ENCODE data around the gene DNAH11.
"Not testable (repeated sequence)": the region's sequence is repeated elsewhere in the genome, so short reads cannot be mapped to it uniquely, and the experiment has no call there.

DNAH11 gene

GRCh38 chr7:21670496-21670895, 127.7 kb downstream of the DNAH11 start:
- no peaks in the 10 kb centered on the region for H3K36me3 Mint-ChIP-seq
- H3K27me3 Mint-ChIP-seq, result peaks cover 4 to 6% of the 10 kb centered on the region in 2 donors
- H3K4me3 Mint-ChIP-seq, result no peak overlapping the region
- H3K27ac Mint-ChIP-seq, result no peak overlapping the region
- no peak for DNase-seq
- peaks cover 5 to 16% of the 10 kb centered on the region in 2 donors for H3K4me1 Mint-ChIP-seq
- H3K9me3 Mint-ChIP-seq, result no peaks in the 10 kb centered on the region
- no peak for ATAC-seq (replicated peaks)

GRCh38 chr7:21671859-21672258, 129.0 kb downstream of the DNAH11 start:
- Mint-ChIP-seq H3K4me3 (no peak overlapping the region), H3K27ac (no peak overlapping the region), H3K4me1 (peaks cover 5 to 16% of the 10 kb centered on the region in 2 donors), H3K36me3 (no peaks in the 10 kb centered on the region), H3K9me3 (no peaks in the 10 kb centered on the region), H3K27me3 (peaks cover 4 to 6% of the 10 kb centered on the region in 2 donors)
- ATAC-seq (replicated peaks) (peak; percentile 87 to 89), DNase-seq (peak; percentile 7)

- peaks cover 5 to 16% of the 10 kb centered on the region in 2 donors for H3K4me1 Mint-ChIP-seq
- ATAC-seq (replicated peaks), result no peak
- H3K4me3 Mint-ChIP-seq, result no peak overlapping the region
- DNase-seq, result no peak
- H3K27ac Mint-ChIP-seq, result no peak overlapping the region
- H3K27me3 Mint-ChIP-seq, result peaks cover 4 to 9% of the 10 kb centered on the region in 2 donors
- H3K36me3 Mint-ChIP-seq, result no peaks in the 10 kb centered on the region
- peaks cover 2 to 3% of the 10 kb centered on the region in 2 donors for H3K9me3 Mint-ChIP-seq
Measured at GRCh38 chr7:21675255-21675654, 132.4 kb downstream of the DNAH11 start.

- ATAC-seq (replicated peaks) (no peak), DNase-seq (no peak)
- H3K36me3 Mint-ChIP-seq, result no peaks in the 10 kb centered on the region
- no peak overlapping the region for H3K27ac Mint-ChIP-seq
- H3K4me3 Mint-ChIP-seq, result no peak overlapping the region
- H3K4me1 Mint-ChIP-seq, result no peaks in the 10 kb centered on the region
- peaks cover 2 to 4% of the 10 kb centered on the region in 2 donors for H3K9me3 Mint-ChIP-seq
- peaks cover 8 to 18% of the 10 kb centered on the region in 2 donors for H3K27me3 Mint-ChIP-seq
Measured at GRCh38 chr7:21690705-21691104, 147.9 kb downstream of the DNAH11 start.

- H3K9me3 Mint-ChIP-seq; DNase-seq; ATAC-seq (replicated peaks); H3K4me1 Mint-ChIP-seq; H3K36me3 Mint-ChIP-seq; H3K27ac Mint-ChIP-seq; H3K4me3 Mint-ChIP-seq: not testable (repeated sequence)
- peaks cover 8 to 22% of the 10 kb centered on the region in 2 donors for H3K27me3 Mint-ChIP-seq
Measured at GRCh38 chr7:21691146-21691545, 148.3 kb downstream of the DNAH11 start.

- H3K27me3 Mint-ChIP-seq, result peaks cover 9 to 17% of the 10 kb centered on the region in 2 donors
- not testable (repeated sequence) for DNase-seq; H3K36me3 Mint-ChIP-seq; H3K27ac Mint-ChIP-seq; H3K4me1 Mint-ChIP-seq; H3K4me3 Mint-ChIP-seq; H3K9me3 Mint-ChIP-seq; ATAC-seq (replicated peaks)
Measured at GRCh38 chr7:21700587-21700986, 157.7 kb downstream of the DNAH11 start.

- ATAC-seq (replicated peaks), result no peak
- Mint-ChIP-seq H3K4me1 (no peaks in the 10 kb centered on the region), H3K27me3 (peaks cover 9 to 11% of the 10 kb centered on the region in 2 donors), H3K36me3 (no peaks in the 10 kb centered on the region), H3K4me3 (no peak overlapping the region), H3K9me3 (peaks cover 0 to 2% of the 10 kb centered on the region in 2 donors), H3K27ac (no peak overlapping the region)
- DNase-seq, result no peak
Measured at GRCh38 chr7:21702303-21702702, 159.5 kb downstream of the DNAH11 start.

- Mint-ChIP-seq H3K27me3 (peaks cover 8 to 13% of the 10 kb centered on the region in 2 donors), H3K27ac (no peak overlapping the region), H3K4me1 (no peaks in the 10 kb centered on the region), H3K9me3 (peaks cover 0 to 2% of the 10 kb centered on the region in 2 donors), H3K36me3 (no peaks in the 10 kb centered on the region), H3K4me3 (no peak overlapping the region)
- ATAC-seq (replicated peaks), result no peak
- no peak for DNase-seq
Measured at GRCh38 chr7:21704359-21704758, 161.5 kb downstream of the DNAH11 start.

GRCh38 chr7:21706131-21706530, 163.3 kb downstream of the DNAH11 start:
- Mint-ChIP-seq H3K36me3 (no peaks in the 10 kb centered on the region), H3K4me3 (no peak overlapping the region), H3K27ac (no peak overlapping the region), H3K27me3 (peaks cover 0 to 7% of the 10 kb centered on the region in 2 donors), H3K9me3 (no peaks in the 10 kb centered on the region), H3K4me1 (no peaks in the 10 kb centered on the region)
- ATAC-seq (replicated peaks) (no peak), DNase-seq (no peak)

GRCh38 chr7:21707566-21707965, 164.7 kb downstream of the DNAH11 start:
- peaks cover 6 to 8% of the 10 kb centered on the region in 2 donors for H3K27me3 Mint-ChIP-seq
- DNase-seq (no peak), ATAC-seq (replicated peaks) (no peak)
- H3K36me3 Mint-ChIP-seq, result no peaks in the 10 kb centered on the region
- H3K4me3 Mint-ChIP-seq, result no peak overlapping the region
- no peak overlapping the region for H3K27ac Mint-ChIP-seq
- H3K9me3 Mint-ChIP-seq, result peaks cover 0 to 2% of the 10 kb centered on the region in 2 donors
- no peaks in the 10 kb centered on the region for H3K4me1 Mint-ChIP-seq

- ATAC-seq (replicated peaks), result no peak
- no peaks in the 10 kb centered on the region for H3K4me1 Mint-ChIP-seq
- no peaks in the 10 kb centered on the region for H3K36me3 Mint-ChIP-seq
- H3K9me3 Mint-ChIP-seq, result peaks cover 0 to 2% of the 10 kb centered on the region in 2 donors
- DNase-seq, result no peak
- peaks cover 6 to 8% of the 10 kb centered on the region in 2 donors for H3K27me3 Mint-ChIP-seq
- no peak overlapping the region for H3K27ac Mint-ChIP-seq
- H3K4me3 Mint-ChIP-seq, result no peak overlapping the region
Measured at GRCh38 chr7:21708096-21708495, 165.3 kb downstream of the DNAH11 start.

- Mint-ChIP-seq H3K27ac (no peak overlapping the region), H3K27me3 (peaks cover 7 to 14% of the 10 kb centered on the region in 2 donors), H3K36me3 (no peaks in the 10 kb centered on the region), H3K9me3 (no peaks in the 10 kb centered on the region), H3K4me3 (no peak overlapping the region), H3K4me1 (no peaks in the 10 kb centered on the region)
- DNase-seq (no peak), ATAC-seq (replicated peaks) (no peak)
Measured at GRCh38 chr7:21717323-21717722, 174.5 kb downstream of the DNAH11 start.

- no peaks in the 10 kb centered on the region for H3K4me1 Mint-ChIP-seq
- no peak for ATAC-seq (replicated peaks)
- no peak for DNase-seq
- H3K27ac Mint-ChIP-seq, result no peak overlapping the region
- no peaks in the 10 kb centered on the region for H3K9me3 Mint-ChIP-seq
- H3K4me3 Mint-ChIP-seq, result no peak overlapping the region
- H3K27me3 Mint-ChIP-seq, result peaks cover 4 to 12% of the 10 kb centered on the region in 2 donors
- H3K36me3 Mint-ChIP-seq, result no peaks in the 10 kb centered on the region
Measured at GRCh38 chr7:21718391-21718790, 175.6 kb downstream of the DNAH11 start.

GRCh38 chr7:21719846-21720245, 177.0 kb downstream of the DNAH11 start:
- no peaks in the 10 kb centered on the region for H3K36me3 Mint-ChIP-seq
- no peak for ATAC-seq (replicated peaks)
- no peaks in the 10 kb centered on the region for H3K4me1 Mint-ChIP-seq

GRCh38 chr7:21722371-21722770, 179.5 kb downstream of the DNAH11 start:
- H3K9me3 Mint-ChIP-seq, result no peaks in the 10 kb centered on the region
- H3K4me1 Mint-ChIP-seq, result no peaks in the 10 kb centered on the region
- peaks cover 0 to 5% of the 10 kb centered on the region in 2 donors for H3K27me3 Mint-ChIP-seq
- H3K4me3 Mint-ChIP-seq, result no peak overlapping the region
- H3K36me3 Mint-ChIP-seq, result no peaks in the 10 kb centered on the region
- ATAC-seq (replicated peaks) (no peak), DNase-seq (no peak)
- H3K27ac Mint-ChIP-seq, result no peak overlapping the region

More at GRCh38 chr7:21719846-21720245, 177.0 kb downstream of the DNAH11 start:
- no peak overlapping the region for H3K27ac Mint-ChIP-seq
- no peak for DNase-seq
- H3K27me3 Mint-ChIP-seq, result peaks cover 0 to 9% of the 10 kb centered on the region in 2 donors
- no peak overlapping the region for H3K4me3 Mint-ChIP-seq
- H3K9me3 Mint-ChIP-seq, result no peaks in the 10 kb centered on the region

GRCh38 chr7:21724562-21724961, 181.7 kb downstream of the DNAH11 start:
- no peaks in the 10 kb centered on the region for H3K9me3 Mint-ChIP-seq
- ATAC-seq (replicated peaks), result no peak
- DNase-seq, result no peak
- no peaks in the 10 kb centered on the region for H3K36me3 Mint-ChIP-seq
- H3K4me1 Mint-ChIP-seq, result no peaks in the 10 kb centered on the region
- peaks cover 0 to 5% of the 10 kb centered on the region in 2 donors for H3K27me3 Mint-ChIP-seq
- no peak overlapping the region for H3K27ac Mint-ChIP-seq
- no peak overlapping the region for H3K4me3 Mint-ChIP-seq
